ENCODE data around the gene STK32B.

Gene STK32B

DNA sequence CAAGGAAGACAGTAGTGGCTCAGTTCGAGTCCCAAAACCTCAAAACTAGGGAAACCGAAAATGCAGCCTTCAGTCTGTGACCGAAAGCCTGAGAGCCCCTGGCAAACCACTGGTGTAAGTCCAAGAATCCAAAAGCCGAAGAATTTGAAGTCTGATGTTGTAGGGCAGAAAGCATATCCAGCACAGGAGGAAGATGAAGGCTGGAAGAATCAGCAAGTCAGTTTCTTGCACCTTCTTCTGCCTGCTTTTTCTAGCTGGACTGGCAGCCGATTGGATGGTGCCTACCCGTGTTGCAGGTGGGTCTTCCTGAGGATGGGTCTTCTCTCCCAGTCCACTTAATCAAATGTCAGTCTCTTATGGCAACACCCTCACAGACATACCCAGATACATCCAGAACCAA lies 95.0 kb downstream of the STK32B start:
- TF ChIP-seq, protein P1, sequence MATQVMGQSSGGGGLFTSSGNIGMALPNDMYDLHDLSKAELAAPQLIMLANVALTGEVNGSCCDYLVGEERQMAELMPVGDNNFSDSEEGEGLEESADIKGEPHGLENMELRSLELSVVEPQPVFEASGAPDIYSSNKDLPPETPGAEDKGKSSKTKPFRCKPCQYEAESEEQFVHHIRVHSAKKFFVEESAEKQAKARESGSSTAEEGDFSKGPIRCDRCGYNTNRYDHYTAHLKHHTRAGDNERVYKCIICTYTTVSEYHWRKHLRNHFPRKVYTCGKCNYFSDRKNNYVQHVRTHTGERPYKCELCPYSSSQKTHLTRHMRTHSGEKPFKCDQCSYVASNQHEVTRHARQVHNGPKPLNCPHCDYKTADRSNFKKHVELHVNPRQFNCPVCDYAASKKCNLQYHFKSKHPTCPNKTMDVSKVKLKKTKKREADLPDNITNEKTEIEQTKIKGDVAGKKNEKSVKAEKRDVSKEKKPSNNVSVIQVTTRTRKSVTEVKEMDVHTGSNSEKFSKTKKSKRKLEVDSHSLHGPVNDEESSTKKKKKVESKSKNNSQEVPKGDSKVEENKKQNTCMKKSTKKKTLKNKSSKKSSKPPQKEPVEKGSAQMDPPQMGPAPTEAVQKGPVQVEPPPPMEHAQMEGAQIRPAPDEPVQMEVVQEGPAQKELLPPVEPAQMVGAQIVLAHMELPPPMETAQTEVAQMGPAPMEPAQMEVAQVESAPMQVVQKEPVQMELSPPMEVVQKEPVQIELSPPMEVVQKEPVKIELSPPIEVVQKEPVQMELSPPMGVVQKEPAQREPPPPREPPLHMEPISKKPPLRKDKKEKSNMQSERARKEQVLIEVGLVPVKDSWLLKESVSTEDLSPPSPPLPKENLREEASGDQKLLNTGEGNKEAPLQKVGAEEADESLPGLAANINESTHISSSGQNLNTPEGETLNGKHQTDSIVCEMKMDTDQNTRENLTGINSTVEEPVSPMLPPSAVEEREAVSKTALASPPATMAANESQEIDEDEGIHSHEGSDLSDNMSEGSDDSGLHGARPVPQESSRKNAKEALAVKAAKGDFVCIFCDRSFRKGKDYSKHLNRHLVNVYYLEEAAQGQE (IDR thresholded peaks at IDR 0.05; ENCODE audit: low read depth): no peak
- no peak for TF ChIP-seq YY1 (IDR thresholded peaks at IDR 0.05; ENCODE audit: low read depth)
- no peak for TF ChIP-seq ZBTB7A (IDR thresholded peaks at IDR 0.05; ENCODE audit: low read depth)
- no peak for TF ChIP-seq EGR1 (IDR thresholded peaks at IDR 0.05)
- TF ChIP-seq CEBPB (IDR thresholded peaks at IDR 0.05): no peak
- no peak for TF ChIP-seq TCF12 (IDR thresholded peaks at IDR 0.05; ENCODE audit: low read depth)
- no peak for TF ChIP-seq TEAD4 (IDR thresholded peaks at IDR 0.05)
- TF ChIP-seq MAX (IDR thresholded peaks at IDR 0.05): no peak
- no peak for TF ChIP-seq TAF1 (IDR thresholded peaks at IDR 0.05; ENCODE audit: low read depth)
- TF ChIP-seq CREB1 (IDR thresholded peaks at IDR 0.05; ENCODE audit: low read depth): no peak
- TF ChIP-seq RAD21 (IDR thresholded peaks at IDR 0.05; ENCODE audit: low read depth): no peak
- no peak for TF ChIP-seq NFIC (IDR thresholded peaks at IDR 0.05)
- TF ChIP-seq FOXM1 (IDR thresholded peaks at IDR 0.05; ENCODE audit: borderline replicate concordance, low read depth): no peak
- no peak for TF ChIP-seq EP300 (IDR thresholded peaks at IDR 0.05; ENCODE audit: borderline replicate concordance)
- no peak for TF ChIP-seq USF1 (IDR thresholded peaks at IDR 0.05)

- TF ChIP-seq MAX (IDR thresholded peaks at IDR 0.05) (no peak), NFIC (IDR thresholded peaks at IDR 0.05) (no peak), YY1 (IDR thresholded peaks at IDR 0.05; ENCODE audit: low read depth) (no peak), EGR1 (IDR thresholded peaks at IDR 0.05) (no peak), USF1 (IDR thresholded peaks at IDR 0.05) (no peak), CREB1 (IDR thresholded peaks at IDR 0.05; ENCODE audit: low read depth) (no peak), TAF1 (IDR thresholded peaks at IDR 0.05; ENCODE audit: low read depth) (no peak), ZBTB7A (IDR thresholded peaks at IDR 0.05; ENCODE audit: low read depth) (no peak), CEBPB (IDR thresholded peaks at IDR 0.05) (no peak), TEAD4 (IDR thresholded peaks at IDR 0.05) (no peak), FOXM1 (IDR thresholded peaks at IDR 0.05; ENCODE audit: borderline replicate concordance, low read depth) (no peak)
- TF ChIP-seq, protein P1 (IDR thresholded peaks at IDR 0.05; ENCODE audit: low read depth): no peak
Measured at GRCh38 chr4:5152521-5152920, 101.2 kb downstream of the STK32B start.

GRCh38 chr4:5156682-5157081 lies 105.4 kb downstream of the STK32B start:
- TF ChIP-seq, protein P1 (IDR thresholded peaks at IDR 0.05; ENCODE audit: low read depth): no peak
- TF ChIP-seq RAD21 (IDR thresholded peaks at IDR 0.05; ENCODE audit: low read depth) (no peak), EGR1 (IDR thresholded peaks at IDR 0.05) (no peak), NFIC (IDR thresholded peaks at IDR 0.05) (no peak), CREB1 (IDR thresholded peaks at IDR 0.05; ENCODE audit: low read depth) (no peak), CEBPB (IDR thresholded peaks at IDR 0.05) (no peak), YY1 (IDR thresholded peaks at IDR 0.05; ENCODE audit: low read depth) (no peak), MAX (IDR thresholded peaks at IDR 0.05) (no peak), TEAD4 (IDR thresholded peaks at IDR 0.05) (no peak), EP300 (IDR thresholded peaks at IDR 0.05; ENCODE audit: borderline replicate concordance) (no peak), TCF12 (IDR thresholded peaks at IDR 0.05; ENCODE audit: low read depth) (no peak), TAF1 (IDR thresholded peaks at IDR 0.05; ENCODE audit: low read depth) (no peak), FOXM1 (IDR thresholded peaks at IDR 0.05; ENCODE audit: borderline replicate concordance, low read depth) (no peak), ZBTB7A (IDR thresholded peaks at IDR 0.05; ENCODE audit: low read depth) (no peak), USF1 (IDR thresholded peaks at IDR 0.05) (no peak)

Measured in Ishikawa (cell line).